ENCODE data around the gene STPG4. TPM values are rescaled to one million over a fixed set of nuclear protein-coding genes. Genes with fewer than 3 reads are reported as not detected.

The STPG4 gene
- total RNA-seq, 1 experiment from 2014 or later, result 10.6 TPM

- Histone ChIP-seq H3K9me2 (ENCODE audit: insufficient read depth) (no peaks in the 10 kb centered on the region), H3K4me2 (ENCODE audit: low read length) (no peak overlapping the region), H3K36me3 (ENCODE audit: control insufficient read depth in 1 of 2, insufficient read depth in 2 of 2, low read length in 2 of 2) (no peaks in the 10 kb centered on the region; a peak in 1 of 4 replicates), H3K4me1 (ENCODE audit: control insufficient read depth in 1 of 2, insufficient read depth in 2 of 2, low read length in 2 of 2) (peaks cover 10 to 21% of the 10 kb centered on the region in 2 experiments), H3K4me3 (replicated peaks in 1 of 2; ENCODE audit: low read depth in 1 of 2, low read length in 2 of 2) (no peak overlapping the region), H3K27ac (ENCODE audit: low read depth, low read length) (no peak overlapping the region), H4K20me1 (ENCODE audit: insufficient read depth) (peaks cover 10% of the 10 kb centered on the region; the same call in 1 of the 2 replicates), H3K9me3 (ENCODE audit: control insufficient read depth in 1 of 2, insufficient read depth in 1 of 2, low read depth in 1 of 2, low read length in 2 of 2) (no peaks in the 10 kb centered on the region), H3K9ac (ENCODE audit: low read length) (no peak overlapping the region), H3K27me3 (ENCODE audit: insufficient read depth, low read length) (no peaks in the 10 kb centered on the region), H2AFZ (ENCODE audit: low read depth, low read length, poor library complexity, severe bottlenecking) (no peak overlapping the region), H3K79me2 (ENCODE audit: insufficient read depth, low read length) (peaks cover 19% of the 10 kb centered on the region)
- no peak for DNase-seq (ENCODE audit: low read depth, low spot score)
- ChIA-PET RAD21 (ENCODE audit: low non-redundant PET in 1 of 2, low total read pairs in 2 of 2, uncharacterized antibody in 2 of 2, unreplicated experiment in 2 of 2) (no interaction called here), CTCF (interaction anchor here (1.5 kb wide), 1 partner anchor 143 kb away, joined by 4 read pairs; no protein-coding TSS in a partner anchor), POLR2A (interaction anchor here (2.3 kb wide), 1 partner anchor 16 kb away, joined by 7 read pairs; no protein-coding TSS in a partner anchor)
- no TSS peak for BruUV-seq (replicated peaks)
- intact Hi-C loops (cut with micrococcal nuclease), result no loop called here
- no peak for TF ChIP-seq POLR2AphosphoS5 (IDR thresholded peaks at IDR 0.05; ENCODE audit: low read depth, low read length)
- no peak for TF ChIP-seq JUND (IDR thresholded peaks at IDR 0.05)
- TF ChIP-seq ATF3 (IDR thresholded peaks at IDR 0.05), result no peak
- no peak for TF ChIP-seq ZNF274 (IDR thresholded peaks at IDR 0.05; ENCODE audit: low read depth, low read length)
- no peak for TF ChIP-seq CTCF (IDR thresholded peaks at IDR 0.05 in 2 of 3, conservative IDR thresholded peaks at IDR 0.05 in 1 of 3; ENCODE audit: borderline replicate concordance in 1 of 3, insufficient read depth in 1 of 3, low read depth in 2 of 3, low read length in 2 of 3)
- ATAC-seq, result no peak
Observed at GRCh38 chr2:47179388-47179787, 24.3 kb upstream of the STPG4 start.

GRCh38 chr2:47178341-47178740, 23.2 kb upstream of the STPG4 start:
- no peak for DNase-seq (ENCODE audit: low read depth, low spot score)
- no peaks in the 10 kb centered on the region for H3K9me3 ChIP-seq (ENCODE audit: control insufficient read depth in 1 of 2, insufficient read depth in 1 of 2, low read depth in 1 of 2, low read length in 2 of 2)
- POLR2A ChIA-PET, result interaction anchor here (2.3 kb wide), 1 partner anchor 17 kb away, joined by 7 read pairs; no protein-coding TSS in a partner anchor
- no peak overlapping the region for H3K9ac ChIP-seq (ENCODE audit: low read length)
- H3K79me2 ChIP-seq (ENCODE audit: insufficient read depth, low read length), result peaks cover 29% of the 10 kb centered on the region
- H3K27me3 ChIP-seq (ENCODE audit: insufficient read depth, low read length), result no peaks in the 10 kb centered on the region
- RAD21 ChIA-PET (ENCODE audit: low non-redundant PET in 1 of 2, low total read pairs in 2 of 2, uncharacterized antibody in 2 of 2, unreplicated experiment in 2 of 2), result no interaction called here
- no peaks in the 10 kb centered on the region for H3K9me2 ChIP-seq (ENCODE audit: insufficient read depth)
- H3K36me3 ChIP-seq (ENCODE audit: control insufficient read depth in 1 of 2, insufficient read depth in 2 of 2, low read length in 2 of 2), result peaks cover 0 to 6% of the 10 kb centered on the region in 2 experiments; a peak in 1 of 4 replicates
- intact Hi-C loops (cut with micrococcal nuclease), result no loop called here
- no peak overlapping the region for H3K27ac ChIP-seq (ENCODE audit: low read depth, low read length)
- TF ChIP-seq EZH2phosphoT487 (IDR thresholded peaks at IDR 0.05; ENCODE audit: borderline replicate concordance), result no peak
- TF ChIP-seq MAX (IDR thresholded peaks at IDR 0.05), result no peak
- no peak for TF ChIP-seq REST (IDR thresholded peaks at IDR 0.05; ENCODE audit: low read depth)
- no peak for TF ChIP-seq CBX3 (IDR thresholded peaks at IDR 0.05; ENCODE audit: low read depth)
- TF ChIP-seq JUND (IDR thresholded peaks at IDR 0.05), result no peak
- H2AFZ ChIP-seq (ENCODE audit: low read depth, low read length, poor library complexity, severe bottlenecking), result no peak overlapping the region
- H3K4me1 ChIP-seq (ENCODE audit: control insufficient read depth in 1 of 2, insufficient read depth in 2 of 2, low read length in 2 of 2), result peaks cover 14 to 32% of the 10 kb centered on the region in 2 experiments
- CTCF ChIA-PET, result no interaction called here
- BruUV-seq (replicated peaks), result no TSS peak
- H4K20me1 ChIP-seq (ENCODE audit: insufficient read depth), result peaks cover 21% of the 10 kb centered on the region; the same call in 1 of the 2 replicates
- H3K4me2 ChIP-seq (ENCODE audit: low read length), result no peak overlapping the region
- H3K4me3 ChIP-seq (replicated peaks in 1 of 2; ENCODE audit: low read depth in 1 of 2, low read length in 2 of 2), result no peak overlapping the region
- ATAC-seq, result no peak
